H9 (cell line): ENCODE data around the gene WDR48. TPM values are rescaled to one million over a fixed set of nuclear protein-coding genes. Genes with fewer than 3 reads are reported as not detected.

Experiments used
- DNase-seq: peaks from one replicate; pipeline ENCODE4 v3.0.0-alpha.2; 2017
- H2AFZ ChIP-seq: one replicate; pipeline ENCODE4 v1.6.1; 2013; ENCODE audit warnings: mild to moderate bottlenecking, low read length, control low read depth, moderate library complexity
- H2AK5ac ChIP-seq: 2 replicates; pipeline ENCODE4 v1.6.1; 2013; ENCODE audit warnings: low read length, control low read depth, mixed read lengths; ENCODE audit not compliant: insufficient read length
- H2BK120ac ChIP-seq: one replicate; pipeline ENCODE4 v1.6.1; 2013; ENCODE audit warnings: low read depth, mild to moderate bottlenecking, low read length, control low read depth, inconsistent platforms; ENCODE audit not compliant: poor library complexity, severe bottlenecking
- H2BK12ac ChIP-seq: 2 replicates; pipeline ENCODE4 v1.6.1; 2013; ENCODE audit warnings: low read length, control low read depth, mixed read lengths, low read depth; ENCODE audit not compliant: insufficient read length
- H2BK15ac ChIP-seq: 2 replicates; pipeline ENCODE4 v1.6.1; 2013; ENCODE audit warnings: low read depth, low read length, control low read depth
- H2BK20ac ChIP-seq: one replicate; pipeline ENCODE4 v1.6.1; 2013; ENCODE audit warnings: low read depth, mild to moderate bottlenecking, low read length, control low read depth, inconsistent platforms; ENCODE audit not compliant: poor library complexity, severe bottlenecking
- H2BK5ac ChIP-seq: 2 replicates; pipeline ENCODE4 v1.6.1; 2013; ENCODE audit warnings: low read length, control low read depth, mixed read lengths; ENCODE audit not compliant: insufficient read length
- H3K14ac ChIP-seq: 2 replicates; pipeline ENCODE4 v1.6.1; 2013; ENCODE audit warnings: low read length, control low read depth; ENCODE audit not compliant: insufficient read depth
- H3K18ac ChIP-seq: 2 replicates; pipeline ENCODE4 v1.6.1; 2013; ENCODE audit warnings: low read depth, mild to moderate bottlenecking, mixed read lengths, low read length, control low read depth; ENCODE audit not compliant: insufficient read length
- H3K23ac ChIP-seq: 2 replicates; pipeline ENCODE4 v1.6.1; 2013; ENCODE audit warnings: low read length, control low read depth, mixed read lengths, low read depth; ENCODE audit not compliant: insufficient read length
- H3K23me2 ChIP-seq: 2 replicates; pipeline ENCODE4 v1.6.1; 2013; ENCODE audit warnings: low read depth, mild to moderate bottlenecking, mixed read lengths, low read length, control low read depth; ENCODE audit not compliant: insufficient read length, poor library complexity, severe bottlenecking
- H3K27ac ChIP-seq: 2 replicates; pipeline ENCODE4 v1.5.1; 2013; ENCODE audit warnings: low read length, control low read depth, mixed read lengths, low read depth; ENCODE audit not compliant: insufficient read length
- H3K27me3 ChIP-seq: 2 replicates; pipeline ENCODE4 v1.6.1; 2013; ENCODE audit warnings: low read length, control low read depth, inconsistent platforms; ENCODE audit not compliant: insufficient read depth
- H3K4ac ChIP-seq: 2 replicates; pipeline ENCODE4 v1.6.1; 2013; ENCODE audit warnings: low read depth, mild to moderate bottlenecking, control low read depth, inconsistent platforms, low read length, moderate library complexity
- H3K4me1 ChIP-seq: 2 replicates; pipeline ENCODE4 v1.6.1; 2013; ENCODE audit warnings: low read length, control low read depth, inconsistent platforms; ENCODE audit not compliant: insufficient read depth
- H3K4me2 ChIP-seq: 2 replicates; pipeline ENCODE4 v1.6.1; 2013; ENCODE audit warnings: low read length, control low read depth, mixed read lengths; ENCODE audit not compliant: insufficient read length, insufficient read depth
- H3K56ac ChIP-seq: 2 replicates; pipeline ENCODE4 v1.6.1; 2013; ENCODE audit warnings: low read depth, mild to moderate bottlenecking, mixed read lengths, low read length, control low read depth; ENCODE audit not compliant: insufficient read length
- H3K79me1 ChIP-seq: 2 replicates; pipeline ENCODE4 v1.6.1; 2013; ENCODE audit warnings: low read depth, mild to moderate bottlenecking, moderate library complexity, low read length, control low read depth, inconsistent platforms; ENCODE audit not compliant: insufficient read depth, poor library complexity, severe bottlenecking
- H3K79me2 ChIP-seq: 2 replicates; pipeline ENCODE4 v1.6.1; 2013; ENCODE audit warnings: low read length, control low read depth, inconsistent platforms; ENCODE audit not compliant: insufficient read depth
- H3K9ac ChIP-seq: 2 replicates; pipeline ENCODE4 v1.6.1; 2013; ENCODE audit warnings: low read length, control low read depth, mixed read lengths; ENCODE audit not compliant: insufficient read length; ENCODE audit errors: extremely low read depth
- H3K9me3 ChIP-seq: one replicate; pipeline ENCODE4 v1.6.1; 2013; ENCODE audit warnings: low read depth, low read length, inconsistent platforms; ENCODE audit not compliant: control insufficient read depth
- H3T11ph ChIP-seq: one replicate; pipeline ENCODE4 v1.6.1; 2013; ENCODE audit warnings: mild to moderate bottlenecking, low read length, control low read depth, inconsistent platforms
- H4K20me1 ChIP-seq: one replicate; pipeline ENCODE4 v1.6.1; 2013; ENCODE audit not compliant: control insufficient read depth, insufficient read length, insufficient read depth
- H4K5ac ChIP-seq: 2 replicates; pipeline ENCODE4 v1.6.1; 2013; ENCODE audit warnings: low read depth, mild to moderate bottlenecking, mixed read lengths, low read length, control low read depth; ENCODE audit not compliant: insufficient read length
- H4K8ac ChIP-seq: replicated peaks from 2 replicates; pipeline ENCODE4 v1.6.1; 2013; ENCODE audit warnings: low read length, control low read depth, mixed read lengths, low read depth; ENCODE audit not compliant: insufficient read length
- H4K91ac ChIP-seq: 2 replicates; pipeline ENCODE4 v1.6.1; 2013; ENCODE audit warnings: low read depth, mild to moderate bottlenecking, moderate library complexity, mixed read lengths, low read length, control low read depth; ENCODE audit not compliant: insufficient read length
- H3K27ac Mint-ChIP-seq, 3 experiments: 2 replicates in 2 of 3; 3 replicates in 1 of 3; pipeline ENCODE4 v1.8.0; 2020 to 2021; ENCODE audit warnings: mixed read lengths in 3 of 3, mild to moderate bottlenecking in 1 of 3, moderate library complexity in 1 of 3
- H3K27me3 Mint-ChIP-seq: 2 replicates; pipeline ENCODE4 v1.8.0; 2021; ENCODE audit warnings: low read depth, mild to moderate bottlenecking, moderate library complexity, mixed read lengths
- H3K36me3 Mint-ChIP-seq, 3 experiments: 2 replicates in 2 of 3; 3 replicates in 1 of 3; pipeline ENCODE4 v1.8.0; 2020 to 2021; ENCODE audit warnings: low read depth in 3 of 3, mixed read lengths in 3 of 3; ENCODE audit not compliant: insufficient read depth in 1 of 3
- H3K4me1 Mint-ChIP-seq, 2 experiments: 2 replicates each; pipeline ENCODE4 v1.8.0; 2020; ENCODE audit warnings: mixed read lengths in 2 of 2
- H3K4me3 Mint-ChIP-seq, 2 experiments: 2 replicates in 1 of 2; 3 replicates in 1 of 2; pipeline ENCODE4 v1.8.0; 2020 to 2021; ENCODE audit warnings: mild to moderate bottlenecking in 2 of 2, mixed read lengths in 2 of 2, moderate library complexity in 1 of 2
- H3K9me3 Mint-ChIP-seq, 2 experiments: 2 replicates in 1 of 2; 3 replicates in 1 of 2; pipeline ENCODE4 v1.8.0; 2020; ENCODE audit warnings: mild to moderate bottlenecking in 2 of 2, mixed read lengths in 2 of 2, moderate library complexity in 1 of 2
- WGBS: extraction: QIAGEN DNeasy Blood & Tissue Kit; methylation state at CpG from one replicate; pipeline ENCODE4 v1.1.7; 2013; ENCODE audit warnings: missing lambda C conversion rate, low lambda C conversion rate, mixed read lengths; ENCODE audit not compliant: insufficient read length; ENCODE audit errors: extremely low coverage; 5-methylcytosine and 5-hydroxymethylcytosine counted together
- total RNA-seq: library from RNA; stranded (reverse); gene quantifications from 2 replicates; pipeline ENCODE4 v1.2.1, GENCODE V29; 2021
- TF ChIP-seq, protein P1 (sequence below): fragments of 200-600 bp; sonication (generic); conservative IDR thresholded peaks from 3 replicates; pipeline ENCODE4 v1.8.0; 2021; ENCODE audit warnings: antibody characterized with exemption, mild to moderate bottlenecking

Gene WDR48
- total RNA-seq, 1 experiment from 2014 or later: 52.7 TPM

DNA sequence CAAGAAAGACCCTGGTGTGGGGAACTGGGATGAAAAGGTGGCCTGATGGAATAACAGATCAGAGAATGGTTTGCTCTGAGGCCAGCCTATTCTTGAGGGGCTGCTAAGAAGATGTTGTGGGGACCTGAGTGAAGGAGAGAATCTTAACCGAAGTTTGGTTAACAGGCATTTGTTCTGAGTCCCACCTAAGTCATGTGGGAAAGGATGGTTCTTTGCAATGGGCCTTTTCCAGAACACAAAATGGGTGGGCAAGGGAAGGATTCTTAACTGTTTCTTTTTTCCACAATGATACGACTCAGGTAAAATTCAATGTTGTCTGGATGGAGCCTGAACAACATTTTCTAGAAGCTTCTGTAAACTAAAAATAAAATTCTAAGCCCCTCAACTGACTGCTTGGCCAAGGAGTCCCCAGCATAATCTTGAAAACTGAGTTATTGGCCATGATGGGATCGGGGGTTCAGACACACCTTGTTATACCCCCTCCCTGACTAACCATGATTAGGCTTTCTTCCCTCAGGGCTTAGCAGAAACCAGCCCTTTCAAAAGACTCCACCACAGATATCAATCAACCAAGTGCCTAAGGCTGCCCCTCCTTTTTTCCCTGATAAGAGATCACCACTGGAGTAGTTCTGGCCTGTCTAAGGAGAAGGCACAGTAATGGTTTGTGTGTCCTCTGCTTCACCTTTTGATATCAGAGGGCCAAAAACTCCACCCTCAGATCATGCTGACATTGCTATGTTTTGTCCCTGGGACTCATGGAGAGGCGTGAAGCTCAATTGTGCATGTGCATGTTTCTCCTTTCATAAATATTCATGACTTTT lies 30.1 kb upstream of the WDR48 start:
- H3K27ac Mint-ChIP-seq: no peak overlapping the region
- WGBS: no CpG with 5 or more reads among the region's 4 CpGs

More for the DNA sequence above, 30.1 kb upstream of the WDR48 start:
- no peak overlapping the region for H4K8ac ChIP-seq
- no peak overlapping the region for H2AK5ac ChIP-seq
- no peaks in the 10 kb centered on the region for H3K79me2 ChIP-seq
- no peak overlapping the region for H3K9ac ChIP-seq
- H3K79me1 ChIP-seq: no peaks in the 10 kb centered on the region
- Mint-ChIP-seq H3K9me3 (no peaks in the 10 kb centered on the region), H3K36me3 (no peaks in the 10 kb centered on the region), H3K27me3 (peaks cover 3% of the 10 kb centered on the region), H3K4me3 (no peak overlapping the region), H3K4me1 (no peaks in the 10 kb centered on the region)
- H2BK120ac ChIP-seq: no peak overlapping the region
- H4K91ac ChIP-seq: no peak overlapping the region
- H2BK5ac ChIP-seq: no peak overlapping the region
- H4K20me1 ChIP-seq: no peaks in the 10 kb centered on the region
- no peak overlapping the region for H2BK15ac ChIP-seq
- no peaks in the 10 kb centered on the region for H3K27me3 ChIP-seq
- H3K4ac ChIP-seq: no peak overlapping the region
- no peak overlapping the region for H3K27ac ChIP-seq
- no peaks in the 10 kb centered on the region for H3K4me1 ChIP-seq
- no peak overlapping the region for H3K18ac ChIP-seq
- no peak overlapping the region for H4K5ac ChIP-seq
- H3K23ac ChIP-seq: no peak overlapping the region
- TF ChIP-seq, protein P1, sequence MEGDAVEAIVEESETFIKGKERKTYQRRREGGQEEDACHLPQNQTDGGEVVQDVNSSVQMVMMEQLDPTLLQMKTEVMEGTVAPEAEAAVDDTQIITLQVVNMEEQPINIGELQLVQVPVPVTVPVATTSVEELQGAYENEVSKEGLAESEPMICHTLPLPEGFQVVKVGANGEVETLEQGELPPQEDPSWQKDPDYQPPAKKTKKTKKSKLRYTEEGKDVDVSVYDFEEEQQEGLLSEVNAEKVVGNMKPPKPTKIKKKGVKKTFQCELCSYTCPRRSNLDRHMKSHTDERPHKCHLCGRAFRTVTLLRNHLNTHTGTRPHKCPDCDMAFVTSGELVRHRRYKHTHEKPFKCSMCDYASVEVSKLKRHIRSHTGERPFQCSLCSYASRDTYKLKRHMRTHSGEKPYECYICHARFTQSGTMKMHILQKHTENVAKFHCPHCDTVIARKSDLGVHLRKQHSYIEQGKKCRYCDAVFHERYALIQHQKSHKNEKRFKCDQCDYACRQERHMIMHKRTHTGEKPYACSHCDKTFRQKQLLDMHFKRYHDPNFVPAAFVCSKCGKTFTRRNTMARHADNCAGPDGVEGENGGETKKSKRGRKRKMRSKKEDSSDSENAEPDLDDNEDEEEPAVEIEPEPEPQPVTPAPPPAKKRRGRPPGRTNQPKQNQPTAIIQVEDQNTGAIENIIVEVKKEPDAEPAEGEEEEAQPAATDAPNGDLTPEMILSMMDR: no peak
- no peaks in the 10 kb centered on the region for H3K9me3 ChIP-seq
- no peak overlapping the region for H2BK20ac ChIP-seq
- DNase-seq: no peak
- no peak overlapping the region for H3T11ph ChIP-seq
- no peak overlapping the region for H2BK12ac ChIP-seq
- no peaks in the 10 kb centered on the region for H3K23me2 ChIP-seq
- no peak overlapping the region for H2AFZ ChIP-seq
- no peak overlapping the region for H3K4me2 ChIP-seq
- H3K56ac ChIP-seq: no peak overlapping the region
- H3K14ac ChIP-seq: no peak overlapping the region
